MG63 (cell line): ENCODE measurements around the gene CPLX1. TPM values are rescaled to one million over a fixed set of nuclear protein-coding genes. Genes with fewer than 3 reads are reported as not detected.

Experiments
- total RNA-seq: library from RNA; depleted of rRNA; stranded (reverse); fragments of >200 nt; shearing (Covaris generic); gene quantifications from 2 replicates; pipeline ENCODE4 v1.2.3, GENCODE V29; 2014; ENCODE audit warnings: low replicate concordance; rRNA removed

Gene CPLX1
- total RNA-seq, 1 experiment from 2014 or later = not detected

Other genes starting within 250 kb of the CPLX1 start
- gene TMEM271, start 249.8 kb downstream of the CPLX1 start, total RNA-seq = not detected in 2 replicates
- 0.10 TPM in 1 of 2 replicates, not detected in the other for gene PDE6B, start 200.6 kb downstream of the CPLX1 start, total RNA-seq
- 183 TPM in 1 of 2 replicates, not detected in the other for gene ATP5ME, start 151.9 kb downstream of the CPLX1 start, total RNA-seq
- 1.2 TPM in 1 of 2 replicates, not detected in the other for gene MYL5, start 151.6 kb downstream of the CPLX1 start, total RNA-seq
- 0.49 TPM in 1 of 2 replicates, not detected in the other for gene SLC49A3, start 137.0 kb downstream of the CPLX1 start, total RNA-seq
- gene PCGF3, start 120.3 kb downstream of the CPLX1 start, total RNA-seq = 9.9 and 25.5 TPM in 2 replicates
- gene GAK, start 106.2 kb upstream of the CPLX1 start, total RNA-seq = 57.1 and 67.9 TPM in 2 replicates
- 14.1 and 15.0 TPM in 2 replicates for gene TMEM175, start 106.3 kb upstream of the CPLX1 start, total RNA-seq
- 6.7 and 7.4 TPM in 2 replicates for gene DGKQ, start 147.4 kb upstream of the CPLX1 start, total RNA-seq
- gene IDUA, start 160.9 kb upstream of the CPLX1 start, total RNA-seq = 3.4 and 13.5 TPM in 2 replicates
- gene SLC26A1, start 167.3 kb upstream of the CPLX1 start, total RNA-seq = not detected in 2 replicates
- gene FGFRL1, start 185.5 kb upstream of the CPLX1 start, total RNA-seq = 41.7 and 59.5 TPM in 2 replicates